ENCODE data around the gene CFAP45.

DNA sequence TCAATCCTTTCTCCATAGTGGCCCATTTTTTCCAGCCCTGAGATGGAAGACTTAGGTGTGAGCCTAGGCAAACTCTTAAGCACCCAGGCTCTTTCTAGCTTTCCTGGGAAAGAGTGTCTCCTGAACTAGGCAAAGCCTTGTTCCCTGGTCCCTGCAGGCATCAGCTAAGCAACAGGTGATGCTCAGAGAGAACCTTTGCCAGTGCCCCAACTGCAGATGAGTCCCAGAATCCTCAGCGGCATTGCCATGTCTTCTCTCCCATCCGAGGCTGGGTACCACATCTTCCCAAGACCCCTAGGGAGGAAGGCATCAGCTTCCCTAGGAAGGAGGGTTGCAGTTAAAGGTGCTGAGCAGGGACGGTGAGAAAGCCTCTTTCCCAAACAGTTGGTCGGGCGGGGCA lies 29.3 kb downstream of the CFAP45 start:
- no peak for TF ChIP-seq POLR2A (IDR thresholded peaks at IDR 0.05)
- TF ChIP-seq, protein P1, sequence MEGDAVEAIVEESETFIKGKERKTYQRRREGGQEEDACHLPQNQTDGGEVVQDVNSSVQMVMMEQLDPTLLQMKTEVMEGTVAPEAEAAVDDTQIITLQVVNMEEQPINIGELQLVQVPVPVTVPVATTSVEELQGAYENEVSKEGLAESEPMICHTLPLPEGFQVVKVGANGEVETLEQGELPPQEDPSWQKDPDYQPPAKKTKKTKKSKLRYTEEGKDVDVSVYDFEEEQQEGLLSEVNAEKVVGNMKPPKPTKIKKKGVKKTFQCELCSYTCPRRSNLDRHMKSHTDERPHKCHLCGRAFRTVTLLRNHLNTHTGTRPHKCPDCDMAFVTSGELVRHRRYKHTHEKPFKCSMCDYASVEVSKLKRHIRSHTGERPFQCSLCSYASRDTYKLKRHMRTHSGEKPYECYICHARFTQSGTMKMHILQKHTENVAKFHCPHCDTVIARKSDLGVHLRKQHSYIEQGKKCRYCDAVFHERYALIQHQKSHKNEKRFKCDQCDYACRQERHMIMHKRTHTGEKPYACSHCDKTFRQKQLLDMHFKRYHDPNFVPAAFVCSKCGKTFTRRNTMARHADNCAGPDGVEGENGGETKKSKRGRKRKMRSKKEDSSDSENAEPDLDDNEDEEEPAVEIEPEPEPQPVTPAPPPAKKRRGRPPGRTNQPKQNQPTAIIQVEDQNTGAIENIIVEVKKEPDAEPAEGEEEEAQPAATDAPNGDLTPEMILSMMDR (IDR thresholded peaks at IDR 0.05), result no peak
